ENCODE measurements around the gene WDHD1. TPM values are rescaled to one million over a fixed set of nuclear protein-coding genes. Genes with fewer than 3 reads are reported as not detected.
"Not testable (repeated sequence)": the region's sequence is repeated elsewhere in the genome, so short reads cannot be mapped to it uniquely, and the experiment has no call there.

The WDHD1 gene
- total and polyA plus RNA-seq, 8 donors = 0.45 to 2.3 (median 1.1) TPM

- Histone ChIP-seq H3K27ac (no peak overlapping the region), H3K4me1 (no peaks in the 10 kb centered on the region), H3K4me3 (no peak overlapping the region), H3K36me3 (no peaks in the 10 kb centered on the region), H3K27me3 (no peaks in the 10 kb centered on the region), H3K9me3 (no peaks in the 10 kb centered on the region)
- FAIRE-seq (no peak), DNase-seq (no peak), ATAC-seq (no peak)
- TF ChIP-seq, protein P1, sequence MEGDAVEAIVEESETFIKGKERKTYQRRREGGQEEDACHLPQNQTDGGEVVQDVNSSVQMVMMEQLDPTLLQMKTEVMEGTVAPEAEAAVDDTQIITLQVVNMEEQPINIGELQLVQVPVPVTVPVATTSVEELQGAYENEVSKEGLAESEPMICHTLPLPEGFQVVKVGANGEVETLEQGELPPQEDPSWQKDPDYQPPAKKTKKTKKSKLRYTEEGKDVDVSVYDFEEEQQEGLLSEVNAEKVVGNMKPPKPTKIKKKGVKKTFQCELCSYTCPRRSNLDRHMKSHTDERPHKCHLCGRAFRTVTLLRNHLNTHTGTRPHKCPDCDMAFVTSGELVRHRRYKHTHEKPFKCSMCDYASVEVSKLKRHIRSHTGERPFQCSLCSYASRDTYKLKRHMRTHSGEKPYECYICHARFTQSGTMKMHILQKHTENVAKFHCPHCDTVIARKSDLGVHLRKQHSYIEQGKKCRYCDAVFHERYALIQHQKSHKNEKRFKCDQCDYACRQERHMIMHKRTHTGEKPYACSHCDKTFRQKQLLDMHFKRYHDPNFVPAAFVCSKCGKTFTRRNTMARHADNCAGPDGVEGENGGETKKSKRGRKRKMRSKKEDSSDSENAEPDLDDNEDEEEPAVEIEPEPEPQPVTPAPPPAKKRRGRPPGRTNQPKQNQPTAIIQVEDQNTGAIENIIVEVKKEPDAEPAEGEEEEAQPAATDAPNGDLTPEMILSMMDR (IDR thresholded peaks at IDR 0.05) = no peak
- intact Hi-C loops (cut with DNase I) = no loop called here
- 70 to 73% methylated on average over 1 of the region's 1 CpG for WGBS, 2 donors
Measured at GRCh38 chr14:54927551-54927950, 99.3 kb downstream of the WDHD1 start.

DNA sequence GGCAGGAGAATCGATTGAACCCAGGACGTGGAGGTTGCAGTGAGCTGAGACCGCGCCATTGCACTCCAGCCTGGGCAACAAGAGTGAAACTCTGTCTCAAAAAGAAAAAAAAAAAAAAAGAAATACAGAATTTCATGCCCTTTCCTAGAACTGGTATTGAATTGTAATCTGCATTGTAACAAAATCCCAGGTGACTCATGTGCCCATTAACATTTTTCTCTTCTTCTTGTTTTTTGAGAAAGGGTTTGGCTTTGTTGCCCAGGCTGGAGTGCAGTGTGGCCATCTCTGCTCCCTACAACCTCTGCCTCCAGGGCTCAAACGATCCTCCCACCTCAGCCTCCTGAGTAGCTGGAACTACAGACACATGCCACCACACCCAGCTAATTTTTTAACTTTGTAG is 100.3 kb downstream of the WDHD1 start:
- DNase-seq; FAIRE-seq; H3K4me1 ChIP-seq; H3K27me3 ChIP-seq; ATAC-seq; H3K4me3 ChIP-seq; H3K9me3 ChIP-seq; intact Hi-C loops (cut with DNase I); H3K27ac ChIP-seq; H3K36me3 ChIP-seq: not testable (repeated sequence)
- WGBS, 2 donors = 77 to 90% methylated on average over 5 of the region's 5 CpGs

- Histone ChIP-seq H3K27ac (no peak overlapping the region), H3K4me1 (no peaks in the 10 kb centered on the region), H3K4me3 (no peak overlapping the region), H3K27me3 (no peaks in the 10 kb centered on the region), H3K36me3 (no peaks in the 10 kb centered on the region), H3K9me3 (no peaks in the 10 kb centered on the region)
- intact Hi-C loops (cut with DNase I) = no loop called here
- 69 to 82% methylated on average over 3 of the region's 3 CpGs for WGBS, 2 donors
- DNase-seq = no peak
- TF ChIP-seq, protein P1 (IDR thresholded peaks at IDR 0.05) = no peak
- FAIRE-seq = no peak
- peak in 1 of 4 donors; percentile 31 for ATAC-seq
Measured at GRCh38 chr14:54922598-54922997, 104.3 kb downstream of the WDHD1 start.

DNA sequence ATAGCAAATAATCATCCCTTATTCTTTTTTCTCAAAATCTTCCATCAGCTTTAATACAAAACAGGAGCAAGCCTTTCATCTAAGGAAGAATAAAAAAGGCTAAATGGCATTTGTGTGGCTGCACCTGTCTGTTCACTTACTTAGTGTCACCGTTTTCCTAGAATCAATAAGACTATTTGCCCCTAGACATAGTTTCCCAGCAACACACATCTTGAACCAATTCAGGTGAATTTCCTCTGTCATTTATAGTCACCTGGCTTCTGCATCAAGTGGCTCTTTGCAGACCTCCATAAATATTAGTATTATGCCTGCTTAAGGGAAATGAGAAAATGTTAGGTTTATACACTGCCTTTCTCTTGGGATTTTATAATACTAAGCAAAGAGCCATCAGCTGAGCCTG is 106.8 kb downstream of the WDHD1 start:
- DNase-seq (no peak), FAIRE-seq (no peak), ATAC-seq (peak in 2 of 4 donors; percentile 80 to 82)
- Histone ChIP-seq H3K9me3 (no peaks in the 10 kb centered on the region), H3K36me3 (no peaks in the 10 kb centered on the region), H3K27ac (no peak overlapping the region), H3K4me3 (no peak overlapping the region), H3K4me1 (no peaks in the 10 kb centered on the region), H3K27me3 (no peaks in the 10 kb centered on the region)
- WGBS, 2 donors = 38 to 44% methylated on average over 1 of the region's 1 CpG
- intact Hi-C loops (cut with DNase I) = no loop called here
- TF ChIP-seq, protein P1 (IDR thresholded peaks at IDR 0.05) = no peak

DNA sequence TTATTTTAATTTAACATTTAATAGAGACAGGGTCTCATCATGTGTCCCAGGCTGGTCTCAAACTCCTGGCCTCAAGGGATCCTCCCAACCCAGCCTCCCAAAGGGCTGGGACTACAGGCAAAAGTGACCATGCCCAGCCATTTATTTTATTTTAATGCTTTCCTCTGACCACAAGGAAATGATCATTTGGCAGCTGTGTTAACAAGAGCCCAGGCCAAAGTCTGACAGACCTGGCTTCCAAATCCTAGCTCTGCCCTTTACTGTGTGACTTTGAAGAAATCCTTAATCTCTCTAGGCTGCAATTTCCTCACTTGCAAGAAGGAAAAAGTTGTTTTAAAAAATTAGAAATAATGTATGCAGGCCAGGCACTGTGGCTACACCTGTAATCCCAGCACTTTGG is 107.6 kb downstream of the WDHD1 start:
- TF ChIP-seq, protein P1 (IDR thresholded peaks at IDR 0.05) = no peak
- no peak for ATAC-seq
- intact Hi-C loops (cut with DNase I) = no loop called here
- H3K27ac ChIP-seq = no peak overlapping the region
- no peaks in the 10 kb centered on the region for H3K4me1 ChIP-seq
- H3K36me3 ChIP-seq = no peaks in the 10 kb centered on the region
- no peak for FAIRE-seq
- H3K9me3 ChIP-seq = no peaks in the 10 kb centered on the region
- no peak for DNase-seq
- H3K27me3 ChIP-seq = no peaks in the 10 kb centered on the region
- no peak overlapping the region for H3K4me3 ChIP-seq

GRCh38 chr14:54918427-54918826 is 108.5 kb downstream of the WDHD1 start:
- intact Hi-C loops (cut with DNase I) = no loop called here
- WGBS, 2 donors = 57 to 66% methylated on average over 5 of the region's 5 CpGs
- FAIRE-seq = no peak

More at GRCh38 chr14:54918427-54918826, 108.5 kb downstream of the WDHD1 start:
- no peaks in the 10 kb centered on the region for H3K9me3 ChIP-seq
- no peaks in the 10 kb centered on the region for H3K27me3 ChIP-seq
- no peaks in the 10 kb centered on the region for H3K4me1 ChIP-seq
- ATAC-seq = no peak
- TF ChIP-seq, protein P1 (IDR thresholded peaks at IDR 0.05) = no peak
- DNase-seq = no peak
- no peaks in the 10 kb centered on the region for H3K36me3 ChIP-seq
- no peak overlapping the region for H3K27ac ChIP-seq
- no peak overlapping the region for H3K4me3 ChIP-seq

All from pancreas (tissue), 10 donors.